RWPE1 (cell line): Measurements from ENCODE around the gene ITK.

Source experiments
- CTCF ChIA-PET: fragments of 350-600 bp; sonication (Branson Sonifier 250); formaldehyde crosslinking; extraction: SDS; loops from one replicate; lab custom pipeline; 2021; lab: Yijun Ruan, JAX
- POLR2A ChIA-PET: fragments of 400-600 bp; formaldehyde crosslinking; extraction: SDS; loops from one replicate; lab custom pipeline; 2020; ENCODE audit warnings: antibody characterized with exemption; ENCODE audit not compliant: low non-redundant PET; lab: Yijun Ruan, JAX
- DNase-seq: peaks from one replicate; pipeline ENCODE4 v3.0.0; 2012; ENCODE audit warnings: low spot score
- H3K27ac ChIP-seq: fragments of 450-650 bp; 2 replicates; pipeline ENCODE4 v1.5.1; 2017
- TF ChIP-seq, protein P1 (sequence below): fragments of 450-650 bp; conservative IDR thresholded peaks from 2 replicates; pipeline ENCODE4 v1.5.1; 2017; ENCODE audit warnings: low read depth, mild to moderate bottlenecking

Gene ITK

GRCh38 chr5:157187046-157187754 lies 6.6 kb downstream of the ITK start:
- DNase-seq, result no peak
- TF ChIP-seq, protein P1, sequence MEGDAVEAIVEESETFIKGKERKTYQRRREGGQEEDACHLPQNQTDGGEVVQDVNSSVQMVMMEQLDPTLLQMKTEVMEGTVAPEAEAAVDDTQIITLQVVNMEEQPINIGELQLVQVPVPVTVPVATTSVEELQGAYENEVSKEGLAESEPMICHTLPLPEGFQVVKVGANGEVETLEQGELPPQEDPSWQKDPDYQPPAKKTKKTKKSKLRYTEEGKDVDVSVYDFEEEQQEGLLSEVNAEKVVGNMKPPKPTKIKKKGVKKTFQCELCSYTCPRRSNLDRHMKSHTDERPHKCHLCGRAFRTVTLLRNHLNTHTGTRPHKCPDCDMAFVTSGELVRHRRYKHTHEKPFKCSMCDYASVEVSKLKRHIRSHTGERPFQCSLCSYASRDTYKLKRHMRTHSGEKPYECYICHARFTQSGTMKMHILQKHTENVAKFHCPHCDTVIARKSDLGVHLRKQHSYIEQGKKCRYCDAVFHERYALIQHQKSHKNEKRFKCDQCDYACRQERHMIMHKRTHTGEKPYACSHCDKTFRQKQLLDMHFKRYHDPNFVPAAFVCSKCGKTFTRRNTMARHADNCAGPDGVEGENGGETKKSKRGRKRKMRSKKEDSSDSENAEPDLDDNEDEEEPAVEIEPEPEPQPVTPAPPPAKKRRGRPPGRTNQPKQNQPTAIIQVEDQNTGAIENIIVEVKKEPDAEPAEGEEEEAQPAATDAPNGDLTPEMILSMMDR, result no peak
- ChIA-PET CTCF (interaction anchor here (0.6 kb wide), 2 partner anchors 350 to 586 kb away, joined by 4 read pairs; no protein-coding TSS in a partner anchor), POLR2A (no interaction called here)
- no peak overlapping the region for H3K27ac ChIP-seq

- H3K27ac ChIP-seq, result no peak overlapping the region
- TF ChIP-seq, protein P1, result no peak
- ChIA-PET POLR2A (no interaction called here), CTCF (interaction anchor here (0.6 to 0.7 kb wide), 2 partner anchors 72 to 351 kb away, joined by 3 to 4 read pairs; no protein-coding TSS in a partner anchor)
- DNase-seq, result no peak
These were observed 7.6 kb downstream of the ITK start for GRCh38 chr5:157188270-157188669.

GRCh38 chr5:157189223-157189622 lies 8.6 kb downstream of the ITK start:
- DNase-seq, result no peak
- CTCF ChIA-PET, result interaction anchor here (0.7 kb wide), 1 partner anchor 273 kb away, joined by 3 read pairs; no protein-coding TSS in a partner anchor
- no peak overlapping the region for H3K27ac ChIP-seq
- TF ChIP-seq, protein P1, result no peak
- POLR2A ChIA-PET, result no interaction called here

DNA sequence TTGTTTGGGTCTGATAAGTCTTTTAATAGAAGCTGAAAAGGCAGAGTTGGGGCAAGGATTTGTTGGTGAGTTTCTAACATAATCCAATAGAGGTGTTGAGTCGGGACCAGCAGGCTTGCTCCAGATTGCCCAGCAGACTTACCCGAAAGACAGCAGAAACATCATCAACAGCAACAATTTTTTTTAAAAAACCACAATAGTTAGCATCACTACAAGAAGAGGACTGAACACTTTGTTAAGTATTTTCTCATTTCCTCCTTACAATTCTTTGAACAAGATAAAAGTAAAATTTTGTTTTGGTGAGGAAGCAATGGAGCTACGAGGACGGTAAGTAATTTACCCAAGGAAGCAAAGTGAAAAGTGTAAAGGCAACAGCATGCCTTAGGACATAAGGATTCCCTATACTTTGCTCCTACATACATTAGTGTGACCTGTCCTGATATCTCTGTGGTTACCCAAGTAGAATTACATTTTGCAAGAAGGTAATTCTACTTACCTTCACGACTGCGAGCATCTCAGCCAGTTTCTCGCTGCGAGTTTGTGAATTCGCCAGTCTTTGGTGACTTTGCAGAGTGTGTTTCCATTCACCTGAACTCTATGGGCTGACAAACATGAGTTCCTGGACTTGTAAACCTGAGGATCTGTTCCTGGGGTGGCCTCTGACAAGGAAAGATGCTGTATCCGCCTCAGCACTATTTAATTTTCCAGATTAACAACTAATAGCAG lies 13.2 kb downstream of the ITK start:
- no peak for DNase-seq
- TF ChIP-seq, protein P1, result no peak
- POLR2A ChIA-PET, result no interaction called here
- H3K27ac ChIP-seq, result no peak overlapping the region
- CTCF ChIA-PET, result no interaction called here

DNA sequence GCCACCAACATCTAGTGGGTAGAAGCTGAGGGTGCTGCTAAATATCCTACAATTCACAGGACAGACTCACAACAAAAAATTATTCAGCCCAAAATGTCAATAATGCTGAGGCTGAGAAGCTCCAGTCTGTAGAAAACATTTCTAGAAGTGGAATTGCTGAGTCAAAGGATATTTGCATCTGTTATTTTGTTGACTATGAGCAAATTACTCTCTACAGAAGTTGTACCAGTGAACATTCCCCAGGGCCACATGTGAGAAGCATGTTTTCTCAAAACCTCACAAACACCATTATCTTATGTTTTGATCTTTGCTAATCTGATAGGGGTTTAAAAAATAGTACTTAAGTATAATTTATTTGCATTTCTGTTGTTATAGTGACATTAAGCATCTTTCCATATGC lies 15.4 kb downstream of the ITK start:
- no peak for DNase-seq
- CTCF ChIA-PET, result interaction anchor here (0.6 kb wide), 1 partner anchor 801 kb away, joined by 3 read pairs; no protein-coding TSS in a partner anchor
- TF ChIP-seq, protein P1, result no peak
- POLR2A ChIA-PET, result no interaction called here
- no peak overlapping the region for H3K27ac ChIP-seq

GRCh38 chr5:157197086-157197485 lies 16.4 kb downstream of the ITK start:
- ChIA-PET CTCF (interaction anchor here (0.6 kb wide), 2 partner anchors 22 to 229 kb away, joined by 3 to 4 read pairs; no protein-coding TSS in a partner anchor), POLR2A (no interaction called here)
- no peak for DNase-seq
- no peak overlapping the region for H3K27ac ChIP-seq
- TF ChIP-seq, protein P1, result no peak
